H9 (cell line): ENCODE results near the gene LRMDA. TPM values are rescaled to one million over a fixed set of nuclear protein-coding genes. Genes with fewer than 3 reads are reported as not detected.

Experiments
- DNase-seq: peaks from one replicate; pipeline ENCODE4 v3.0.0-alpha.2; 2017
- H2AFZ ChIP-seq: one replicate; pipeline ENCODE4 v1.6.1; 2013; ENCODE audit warnings: mild to moderate bottlenecking, low read length, control low read depth, moderate library complexity
- H2AK5ac ChIP-seq: 2 replicates; pipeline ENCODE4 v1.6.1; 2013; ENCODE audit warnings: low read length, control low read depth, mixed read lengths; ENCODE audit not compliant: insufficient read length
- H2BK120ac ChIP-seq: one replicate; pipeline ENCODE4 v1.6.1; 2013; ENCODE audit warnings: low read depth, mild to moderate bottlenecking, low read length, control low read depth, inconsistent platforms; ENCODE audit not compliant: poor library complexity, severe bottlenecking
- H2BK12ac ChIP-seq: 2 replicates; pipeline ENCODE4 v1.6.1; 2013; ENCODE audit warnings: low read length, control low read depth, mixed read lengths, low read depth; ENCODE audit not compliant: insufficient read length
- H2BK15ac ChIP-seq: 2 replicates; pipeline ENCODE4 v1.6.1; 2013; ENCODE audit warnings: low read depth, low read length, control low read depth
- H2BK20ac ChIP-seq: one replicate; pipeline ENCODE4 v1.6.1; 2013; ENCODE audit warnings: low read depth, mild to moderate bottlenecking, low read length, control low read depth, inconsistent platforms; ENCODE audit not compliant: poor library complexity, severe bottlenecking
- H2BK5ac ChIP-seq: 2 replicates; pipeline ENCODE4 v1.6.1; 2013; ENCODE audit warnings: low read length, control low read depth, mixed read lengths; ENCODE audit not compliant: insufficient read length
- H3K14ac ChIP-seq: 2 replicates; pipeline ENCODE4 v1.6.1; 2013; ENCODE audit warnings: low read length, control low read depth; ENCODE audit not compliant: insufficient read depth
- H3K18ac ChIP-seq: 2 replicates; pipeline ENCODE4 v1.6.1; 2013; ENCODE audit warnings: low read depth, mild to moderate bottlenecking, mixed read lengths, low read length, control low read depth; ENCODE audit not compliant: insufficient read length
- H3K23ac ChIP-seq: 2 replicates; pipeline ENCODE4 v1.6.1; 2013; ENCODE audit warnings: low read length, control low read depth, mixed read lengths, low read depth; ENCODE audit not compliant: insufficient read length
- H3K23me2 ChIP-seq: 2 replicates; pipeline ENCODE4 v1.6.1; 2013; ENCODE audit warnings: low read depth, mild to moderate bottlenecking, mixed read lengths, low read length, control low read depth; ENCODE audit not compliant: insufficient read length, poor library complexity, severe bottlenecking
- H3K27ac ChIP-seq: 2 replicates; pipeline ENCODE4 v1.5.1; 2013; ENCODE audit warnings: low read length, control low read depth, mixed read lengths, low read depth; ENCODE audit not compliant: insufficient read length
- H3K27me3 ChIP-seq: 2 replicates; pipeline ENCODE4 v1.6.1; 2013; ENCODE audit warnings: low read length, control low read depth, inconsistent platforms; ENCODE audit not compliant: insufficient read depth
- H3K4ac ChIP-seq: 2 replicates; pipeline ENCODE4 v1.6.1; 2013; ENCODE audit warnings: low read depth, mild to moderate bottlenecking, control low read depth, inconsistent platforms, low read length, moderate library complexity
- H3K4me1 ChIP-seq: 2 replicates; pipeline ENCODE4 v1.6.1; 2013; ENCODE audit warnings: low read length, control low read depth, inconsistent platforms; ENCODE audit not compliant: insufficient read depth
- H3K4me2 ChIP-seq: 2 replicates; pipeline ENCODE4 v1.6.1; 2013; ENCODE audit warnings: low read length, control low read depth, mixed read lengths; ENCODE audit not compliant: insufficient read length, insufficient read depth
- H3K56ac ChIP-seq: 2 replicates; pipeline ENCODE4 v1.6.1; 2013; ENCODE audit warnings: low read depth, mild to moderate bottlenecking, mixed read lengths, low read length, control low read depth; ENCODE audit not compliant: insufficient read length
- H3K79me1 ChIP-seq: 2 replicates; pipeline ENCODE4 v1.6.1; 2013; ENCODE audit warnings: low read depth, mild to moderate bottlenecking, moderate library complexity, low read length, control low read depth, inconsistent platforms; ENCODE audit not compliant: insufficient read depth, poor library complexity, severe bottlenecking
- H3K79me2 ChIP-seq: 2 replicates; pipeline ENCODE4 v1.6.1; 2013; ENCODE audit warnings: low read length, control low read depth, inconsistent platforms; ENCODE audit not compliant: insufficient read depth
- H3K9ac ChIP-seq: 2 replicates; pipeline ENCODE4 v1.6.1; 2013; ENCODE audit warnings: low read length, control low read depth, mixed read lengths; ENCODE audit not compliant: insufficient read length; ENCODE audit errors: extremely low read depth
- H3K9me3 ChIP-seq: one replicate; pipeline ENCODE4 v1.6.1; 2013; ENCODE audit warnings: low read depth, low read length, inconsistent platforms; ENCODE audit not compliant: control insufficient read depth
- H3T11ph ChIP-seq: one replicate; pipeline ENCODE4 v1.6.1; 2013; ENCODE audit warnings: mild to moderate bottlenecking, low read length, control low read depth, inconsistent platforms
- H4K20me1 ChIP-seq: one replicate; pipeline ENCODE4 v1.6.1; 2013; ENCODE audit not compliant: control insufficient read depth, insufficient read length, insufficient read depth
- H4K5ac ChIP-seq: 2 replicates; pipeline ENCODE4 v1.6.1; 2013; ENCODE audit warnings: low read depth, mild to moderate bottlenecking, mixed read lengths, low read length, control low read depth; ENCODE audit not compliant: insufficient read length
- H4K8ac ChIP-seq: replicated peaks from 2 replicates; pipeline ENCODE4 v1.6.1; 2013; ENCODE audit warnings: low read length, control low read depth, mixed read lengths, low read depth; ENCODE audit not compliant: insufficient read length
- H4K91ac ChIP-seq: 2 replicates; pipeline ENCODE4 v1.6.1; 2013; ENCODE audit warnings: low read depth, mild to moderate bottlenecking, moderate library complexity, mixed read lengths, low read length, control low read depth; ENCODE audit not compliant: insufficient read length
- H3K27ac Mint-ChIP-seq, 3 experiments: 2 replicates in 2 of 3; 3 replicates in 1 of 3; pipeline ENCODE4 v1.8.0; 2020 to 2021; ENCODE audit warnings: mixed read lengths in 3 of 3, mild to moderate bottlenecking in 1 of 3, moderate library complexity in 1 of 3
- H3K27me3 Mint-ChIP-seq: 2 replicates; pipeline ENCODE4 v1.8.0; 2021; ENCODE audit warnings: low read depth, mild to moderate bottlenecking, moderate library complexity, mixed read lengths
- H3K36me3 Mint-ChIP-seq, 3 experiments: 2 replicates in 2 of 3; 3 replicates in 1 of 3; pipeline ENCODE4 v1.8.0; 2020 to 2021; ENCODE audit warnings: low read depth in 3 of 3, mixed read lengths in 3 of 3; ENCODE audit not compliant: insufficient read depth in 1 of 3
- H3K4me1 Mint-ChIP-seq, 2 experiments: 2 replicates each; pipeline ENCODE4 v1.8.0; 2020; ENCODE audit warnings: mixed read lengths in 2 of 2
- H3K4me3 Mint-ChIP-seq, 2 experiments: 2 replicates in 1 of 2; 3 replicates in 1 of 2; pipeline ENCODE4 v1.8.0; 2020 to 2021; ENCODE audit warnings: mild to moderate bottlenecking in 2 of 2, mixed read lengths in 2 of 2, moderate library complexity in 1 of 2
- H3K9me3 Mint-ChIP-seq, 2 experiments: 2 replicates in 1 of 2; 3 replicates in 1 of 2; pipeline ENCODE4 v1.8.0; 2020; ENCODE audit warnings: mild to moderate bottlenecking in 2 of 2, mixed read lengths in 2 of 2, moderate library complexity in 1 of 2
- CTCF ChIP-seq: fragments of 200-600 bp; sonication (generic); conservative IDR thresholded peaks from 3 replicates; pipeline ENCODE4 v1.8.0; 2021; ENCODE audit warnings: antibody characterized with exemption, mild to moderate bottlenecking
- WGBS: extraction: QIAGEN DNeasy Blood & Tissue Kit; methylation state at CpG from one replicate; pipeline ENCODE4 v1.1.7; 2013; ENCODE audit warnings: missing lambda C conversion rate, low lambda C conversion rate, mixed read lengths; ENCODE audit not compliant: insufficient read length; ENCODE audit errors: extremely low coverage; 5-methylcytosine and 5-hydroxymethylcytosine counted together
- total RNA-seq: library from RNA; stranded (reverse); gene quantifications from 2 replicates; pipeline ENCODE4 v1.2.1, GENCODE V29; 2021

Gene LRMDA
- total RNA-seq, 1 experiment from 2014 or later = 1.8 TPM

GRCh38 chr10:75439811-75440210 is 8.4 kb downstream of the LRMDA start:
- no peak for DNase-seq
- Histone ChIP-seq H3K27me3 (peaks cover 11% of the 10 kb centered on the region; the same call in 1 of the 2 replicates), H3K79me1 (no peaks in the 10 kb centered on the region), H4K5ac (no peak overlapping the region), H3K79me2 (no peaks in the 10 kb centered on the region), H4K20me1 (no peaks in the 10 kb centered on the region), H3K23ac (no peak overlapping the region), H3K23me2 (no peaks in the 10 kb centered on the region), H3K27ac (no peak overlapping the region), H3K56ac (no peak overlapping the region), H3K14ac (no peak overlapping the region), H3K18ac (no peak overlapping the region), H2AK5ac (no peak overlapping the region), H2AFZ (no peak overlapping the region), H3K4me2 (no peak overlapping the region), H2BK5ac (no peak overlapping the region), H4K8ac (no peak overlapping the region), H3K9me3 (no peaks in the 10 kb centered on the region), H2BK15ac (no peak overlapping the region), H4K91ac (no peak overlapping the region), H3T11ph (no peak overlapping the region), H2BK12ac (no peak overlapping the region), H2BK120ac (no peak overlapping the region), H3K4ac (no peak overlapping the region), H2BK20ac (no peak overlapping the region), H3K4me1 (peaks cover 2% of the 10 kb centered on the region; the same call in 1 of the 2 replicates), H3K9ac (no peak overlapping the region)
- TF ChIP-seq CTCF = no peak
- H3K36me3 Mint-ChIP-seq = peaks cover 0 to 9% (median 0%) of the 10 kb centered on the region in 3 experiments; a peak in 2 of 7 replicates
- no peak overlapping the region for H3K27ac Mint-ChIP-seq
- H3K4me3 Mint-ChIP-seq = no peak overlapping the region
- peaks cover 13 to 17% of the 10 kb centered on the region in 2 experiments; a peak in 4 of 5 replicates for H3K9me3 Mint-ChIP-seq
- peaks cover 74% of the 10 kb centered on the region for H3K27me3 Mint-ChIP-seq
- no CpG with 5 or more reads among the region's 4 CpGs for WGBS
- peaks cover 8 to 15% of the 10 kb centered on the region in 2 experiments for H3K4me1 Mint-ChIP-seq
